H9 (cell line): ENCODE results near the gene IFNL1. TPM values are rescaled to one million over a fixed set of nuclear protein-coding genes. Genes with fewer than 3 reads are reported as not detected.

ENCODE experiments used
- DNase-seq: peaks from one replicate; pipeline ENCODE4 v3.0.0-alpha.2; 2017
- H2AFZ ChIP-seq: one replicate; pipeline ENCODE4 v1.6.1; 2013; ENCODE audit warnings: mild to moderate bottlenecking, low read length, control low read depth, moderate library complexity
- H2AK5ac ChIP-seq: 2 replicates; pipeline ENCODE4 v1.6.1; 2013; ENCODE audit warnings: low read length, control low read depth, mixed read lengths; ENCODE audit not compliant: insufficient read length
- H2BK120ac ChIP-seq: one replicate; pipeline ENCODE4 v1.6.1; 2013; ENCODE audit warnings: low read depth, mild to moderate bottlenecking, low read length, control low read depth, inconsistent platforms; ENCODE audit not compliant: poor library complexity, severe bottlenecking
- H2BK12ac ChIP-seq: 2 replicates; pipeline ENCODE4 v1.6.1; 2013; ENCODE audit warnings: low read length, control low read depth, mixed read lengths, low read depth; ENCODE audit not compliant: insufficient read length
- H2BK15ac ChIP-seq: 2 replicates; pipeline ENCODE4 v1.6.1; 2013; ENCODE audit warnings: low read depth, low read length, control low read depth
- H2BK20ac ChIP-seq: one replicate; pipeline ENCODE4 v1.6.1; 2013; ENCODE audit warnings: low read depth, mild to moderate bottlenecking, low read length, control low read depth, inconsistent platforms; ENCODE audit not compliant: poor library complexity, severe bottlenecking
- H2BK5ac ChIP-seq: 2 replicates; pipeline ENCODE4 v1.6.1; 2013; ENCODE audit warnings: low read length, control low read depth, mixed read lengths; ENCODE audit not compliant: insufficient read length
- H3K14ac ChIP-seq: 2 replicates; pipeline ENCODE4 v1.6.1; 2013; ENCODE audit warnings: low read length, control low read depth; ENCODE audit not compliant: insufficient read depth
- H3K18ac ChIP-seq: 2 replicates; pipeline ENCODE4 v1.6.1; 2013; ENCODE audit warnings: low read depth, mild to moderate bottlenecking, mixed read lengths, low read length, control low read depth; ENCODE audit not compliant: insufficient read length
- H3K23ac ChIP-seq: 2 replicates; pipeline ENCODE4 v1.6.1; 2013; ENCODE audit warnings: low read length, control low read depth, mixed read lengths, low read depth; ENCODE audit not compliant: insufficient read length
- H3K23me2 ChIP-seq: 2 replicates; pipeline ENCODE4 v1.6.1; 2013; ENCODE audit warnings: low read depth, mild to moderate bottlenecking, mixed read lengths, low read length, control low read depth; ENCODE audit not compliant: insufficient read length, poor library complexity, severe bottlenecking
- H3K27ac ChIP-seq: 2 replicates; pipeline ENCODE4 v1.5.1; 2013; ENCODE audit warnings: low read length, control low read depth, mixed read lengths, low read depth; ENCODE audit not compliant: insufficient read length
- H3K27me3 ChIP-seq: 2 replicates; pipeline ENCODE4 v1.6.1; 2013; ENCODE audit warnings: low read length, control low read depth, inconsistent platforms; ENCODE audit not compliant: insufficient read depth
- H3K4ac ChIP-seq: 2 replicates; pipeline ENCODE4 v1.6.1; 2013; ENCODE audit warnings: low read depth, mild to moderate bottlenecking, control low read depth, inconsistent platforms, low read length, moderate library complexity
- H3K4me1 ChIP-seq: 2 replicates; pipeline ENCODE4 v1.6.1; 2013; ENCODE audit warnings: low read length, control low read depth, inconsistent platforms; ENCODE audit not compliant: insufficient read depth
- H3K4me2 ChIP-seq: 2 replicates; pipeline ENCODE4 v1.6.1; 2013; ENCODE audit warnings: low read length, control low read depth, mixed read lengths; ENCODE audit not compliant: insufficient read length, insufficient read depth
- H3K56ac ChIP-seq: 2 replicates; pipeline ENCODE4 v1.6.1; 2013; ENCODE audit warnings: low read depth, mild to moderate bottlenecking, mixed read lengths, low read length, control low read depth; ENCODE audit not compliant: insufficient read length
- H3K79me1 ChIP-seq: 2 replicates; pipeline ENCODE4 v1.6.1; 2013; ENCODE audit warnings: low read depth, mild to moderate bottlenecking, moderate library complexity, low read length, control low read depth, inconsistent platforms; ENCODE audit not compliant: insufficient read depth, poor library complexity, severe bottlenecking
- H3K79me2 ChIP-seq: 2 replicates; pipeline ENCODE4 v1.6.1; 2013; ENCODE audit warnings: low read length, control low read depth, inconsistent platforms; ENCODE audit not compliant: insufficient read depth
- H3K9ac ChIP-seq: 2 replicates; pipeline ENCODE4 v1.6.1; 2013; ENCODE audit warnings: low read length, control low read depth, mixed read lengths; ENCODE audit not compliant: insufficient read length; ENCODE audit errors: extremely low read depth
- H3K9me3 ChIP-seq: one replicate; pipeline ENCODE4 v1.6.1; 2013; ENCODE audit warnings: low read depth, low read length, inconsistent platforms; ENCODE audit not compliant: control insufficient read depth
- H3T11ph ChIP-seq: one replicate; pipeline ENCODE4 v1.6.1; 2013; ENCODE audit warnings: mild to moderate bottlenecking, low read length, control low read depth, inconsistent platforms
- H4K20me1 ChIP-seq: one replicate; pipeline ENCODE4 v1.6.1; 2013; ENCODE audit not compliant: control insufficient read depth, insufficient read length, insufficient read depth
- H4K5ac ChIP-seq: 2 replicates; pipeline ENCODE4 v1.6.1; 2013; ENCODE audit warnings: low read depth, mild to moderate bottlenecking, mixed read lengths, low read length, control low read depth; ENCODE audit not compliant: insufficient read length
- H4K8ac ChIP-seq: replicated peaks from 2 replicates; pipeline ENCODE4 v1.6.1; 2013; ENCODE audit warnings: low read length, control low read depth, mixed read lengths, low read depth; ENCODE audit not compliant: insufficient read length
- H4K91ac ChIP-seq: 2 replicates; pipeline ENCODE4 v1.6.1; 2013; ENCODE audit warnings: low read depth, mild to moderate bottlenecking, moderate library complexity, mixed read lengths, low read length, control low read depth; ENCODE audit not compliant: insufficient read length
- H3K27ac Mint-ChIP-seq, 3 experiments: 2 replicates in 2 of 3; 3 replicates in 1 of 3; pipeline ENCODE4 v1.8.0; 2020 to 2021; ENCODE audit warnings: mixed read lengths in 3 of 3, mild to moderate bottlenecking in 1 of 3, moderate library complexity in 1 of 3
- H3K27me3 Mint-ChIP-seq: 2 replicates; pipeline ENCODE4 v1.8.0; 2021; ENCODE audit warnings: low read depth, mild to moderate bottlenecking, moderate library complexity, mixed read lengths
- H3K36me3 Mint-ChIP-seq, 3 experiments: 2 replicates in 2 of 3; 3 replicates in 1 of 3; pipeline ENCODE4 v1.8.0; 2020 to 2021; ENCODE audit warnings: low read depth in 3 of 3, mixed read lengths in 3 of 3; ENCODE audit not compliant: insufficient read depth in 1 of 3
- H3K4me1 Mint-ChIP-seq, 2 experiments: 2 replicates each; pipeline ENCODE4 v1.8.0; 2020; ENCODE audit warnings: mixed read lengths in 2 of 2
- H3K4me3 Mint-ChIP-seq, 2 experiments: 2 replicates in 1 of 2; 3 replicates in 1 of 2; pipeline ENCODE4 v1.8.0; 2020 to 2021; ENCODE audit warnings: mild to moderate bottlenecking in 2 of 2, mixed read lengths in 2 of 2, moderate library complexity in 1 of 2
- H3K9me3 Mint-ChIP-seq, 2 experiments: 2 replicates in 1 of 2; 3 replicates in 1 of 2; pipeline ENCODE4 v1.8.0; 2020; ENCODE audit warnings: mild to moderate bottlenecking in 2 of 2, mixed read lengths in 2 of 2, moderate library complexity in 1 of 2
- WGBS: extraction: QIAGEN DNeasy Blood & Tissue Kit; methylation state at CpG from one replicate; pipeline ENCODE4 v1.1.7; 2013; ENCODE audit warnings: missing lambda C conversion rate, low lambda C conversion rate, mixed read lengths; ENCODE audit not compliant: insufficient read length; ENCODE audit errors: extremely low coverage; 5-methylcytosine and 5-hydroxymethylcytosine counted together
- total RNA-seq: library from RNA; stranded (reverse); gene quantifications from 2 replicates; pipeline ENCODE4 v1.2.1, GENCODE V29; 2021
- TF ChIP-seq, protein P1 (sequence below): fragments of 200-600 bp; sonication (generic); conservative IDR thresholded peaks from 3 replicates; pipeline ENCODE4 v1.8.0; 2021; ENCODE audit warnings: antibody characterized with exemption, mild to moderate bottlenecking

The IFNL1 gene
- total RNA-seq, 1 experiment from 2014 or later, result not detected

DNA sequence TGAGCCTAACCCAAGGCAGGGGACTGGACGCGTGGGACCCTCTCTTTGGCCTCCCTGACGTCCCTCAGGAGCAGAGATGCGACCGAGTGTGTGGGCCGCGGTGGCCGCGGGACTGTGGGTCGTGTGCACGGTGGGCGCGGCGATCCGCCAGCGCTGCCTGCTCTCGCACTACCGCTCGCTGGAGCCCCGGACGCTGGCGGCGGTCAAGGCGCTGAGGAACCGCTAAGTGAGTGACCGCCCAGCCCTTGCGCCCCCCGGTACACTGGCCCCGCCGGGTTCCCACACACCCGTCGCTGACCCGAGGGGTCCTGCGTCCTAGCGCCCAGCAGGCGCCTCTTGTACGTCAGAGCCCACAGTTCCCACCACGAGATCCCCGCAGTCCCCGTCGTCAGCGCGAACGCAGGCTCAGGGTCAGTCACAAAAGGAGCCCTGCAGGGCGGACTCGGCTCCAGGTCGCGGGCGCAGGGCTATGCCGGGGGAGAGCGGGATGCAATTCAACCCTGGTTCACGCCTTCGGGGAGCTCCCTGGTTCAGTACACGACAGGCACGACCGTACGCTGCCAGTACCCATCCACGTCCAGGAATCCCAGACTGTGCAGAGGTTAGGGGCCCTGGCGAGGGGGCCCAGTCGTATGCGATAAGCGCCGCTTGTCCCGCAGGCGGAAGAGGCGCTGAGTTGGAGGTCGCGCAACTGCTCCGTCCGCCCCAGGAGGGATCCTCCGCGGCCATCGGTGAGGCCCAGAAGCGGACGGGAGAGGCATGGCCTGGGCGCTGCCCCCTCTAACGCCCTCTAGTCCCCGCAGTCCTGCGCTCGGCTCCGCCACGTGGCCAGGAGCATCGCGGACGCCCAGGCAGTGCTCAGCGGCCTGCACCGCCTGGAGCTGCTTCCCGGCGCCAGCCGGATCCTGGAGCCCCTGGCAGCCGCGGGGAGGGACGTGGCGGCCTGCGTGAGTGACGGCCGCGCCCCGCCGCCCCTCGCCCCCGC is 31.6 kb upstream of the IFNL1 start:
- Histone ChIP-seq H3K9me3 (no peaks in the 10 kb centered on the region), H3K4me1 (no peaks in the 10 kb centered on the region), H3K9ac (no peak overlapping the region), H4K91ac (no peak overlapping the region), H3K4ac (no peak overlapping the region), H3K23ac (no peak overlapping the region), H3K23me2 (peaks cover 5% of the 10 kb centered on the region), H3K56ac (no peak overlapping the region), H3K27me3 (peaks cover 36% of the 10 kb centered on the region), H2BK5ac (no peak overlapping the region), H2BK12ac (no peak overlapping the region), H4K20me1 (no peaks in the 10 kb centered on the region), H3K79me2 (no peaks in the 10 kb centered on the region), H3K18ac (no peak overlapping the region), H4K5ac (no peak overlapping the region), H3K14ac (0 out of 2 replicates have a peak overlapping the region, but pooled peaks have one; percentile 37), H3T11ph (no peak overlapping the region), H4K8ac (no peak overlapping the region), H2AFZ (no peak overlapping the region), H2BK120ac (no peak overlapping the region), H3K4me2 (peak overlapping the region; percentile 31), H3K27ac (no peak overlapping the region), H2AK5ac (no peak overlapping the region), H3K79me1 (no peaks in the 10 kb centered on the region), H2BK20ac (no peak overlapping the region), H2BK15ac (no peak overlapping the region)
- Mint-ChIP-seq H3K9me3 (peaks cover 4 to 9% of the 10 kb centered on the region in 2 experiments; a peak in 3 of 5 replicates), H3K36me3 (no peaks in the 10 kb centered on the region; a peak in 1 of 7 replicates), H3K4me3 (peak overlapping the region; percentile 34 to 77), H3K27ac (no peak overlapping the region), H3K4me1 (peaks cover 5 to 16% of the 10 kb centered on the region in 2 experiments), H3K27me3 (peaks cover 87% of the 10 kb centered on the region)
- TF ChIP-seq, protein P1, sequence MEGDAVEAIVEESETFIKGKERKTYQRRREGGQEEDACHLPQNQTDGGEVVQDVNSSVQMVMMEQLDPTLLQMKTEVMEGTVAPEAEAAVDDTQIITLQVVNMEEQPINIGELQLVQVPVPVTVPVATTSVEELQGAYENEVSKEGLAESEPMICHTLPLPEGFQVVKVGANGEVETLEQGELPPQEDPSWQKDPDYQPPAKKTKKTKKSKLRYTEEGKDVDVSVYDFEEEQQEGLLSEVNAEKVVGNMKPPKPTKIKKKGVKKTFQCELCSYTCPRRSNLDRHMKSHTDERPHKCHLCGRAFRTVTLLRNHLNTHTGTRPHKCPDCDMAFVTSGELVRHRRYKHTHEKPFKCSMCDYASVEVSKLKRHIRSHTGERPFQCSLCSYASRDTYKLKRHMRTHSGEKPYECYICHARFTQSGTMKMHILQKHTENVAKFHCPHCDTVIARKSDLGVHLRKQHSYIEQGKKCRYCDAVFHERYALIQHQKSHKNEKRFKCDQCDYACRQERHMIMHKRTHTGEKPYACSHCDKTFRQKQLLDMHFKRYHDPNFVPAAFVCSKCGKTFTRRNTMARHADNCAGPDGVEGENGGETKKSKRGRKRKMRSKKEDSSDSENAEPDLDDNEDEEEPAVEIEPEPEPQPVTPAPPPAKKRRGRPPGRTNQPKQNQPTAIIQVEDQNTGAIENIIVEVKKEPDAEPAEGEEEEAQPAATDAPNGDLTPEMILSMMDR, result 0 out of 3 replicates have a peak, but pooled peaks have one; percentile 19
- WGBS, result no CpG with 5 or more reads among the region's 102 CpGs
- DNase-seq, result peak; percentile 67
